BLaER1 treated with 17β-estradiol and CSF1 and Interleukin-3, amounts not matched to agents 10 nM and 100 nM (cell line): Measurements from ENCODE around the gene SEMA3D.

Source experiments
- H3K27ac ChIP-seq, 11 experiments: shearing (Covaris generic); formaldehyde crosslinking; 2 replicates each; pipeline ENCODE4 v1.8.1; 2022
- H3K27me3 ChIP-seq, 11 experiments: shearing (Covaris generic); formaldehyde crosslinking; 2 replicates each; pipeline ENCODE4 v1.8.1; 2022
- H3K36me3 ChIP-seq, 11 experiments: shearing (Covaris generic); formaldehyde crosslinking; 2 replicates each; pipeline ENCODE4 v1.8.1; 2022
- H3K4me1 ChIP-seq, 10 experiments: shearing (Covaris generic); formaldehyde crosslinking; 2 replicates each; pipeline ENCODE4 v1.8.1; 2022
- H3K4me2 ChIP-seq, 11 experiments: shearing (Covaris generic); formaldehyde crosslinking; 2 replicates each; pipeline ENCODE4 v1.8.1; 2022
- H3K4me3 ChIP-seq, 10 experiments: shearing (Covaris generic); formaldehyde crosslinking; 2 replicates each; pipeline ENCODE4 v1.8.1; 2022
- H3K9ac ChIP-seq, 11 experiments: shearing (Covaris generic); formaldehyde crosslinking; 2 replicates each; pipeline ENCODE4 v1.8.1; 2022
- H3K9me3 ChIP-seq, 11 experiments: shearing (Covaris generic); formaldehyde crosslinking; replicated peaks in 1 of 11; 2 replicates each; pipeline ENCODE4 v1.8.1; 2022
- H4K20me1 ChIP-seq, 11 experiments: shearing (Covaris generic); formaldehyde crosslinking; 2 replicates each; pipeline ENCODE4 v1.8.1; 2022
- Cebpa-rat ChIP-seq, 11 experiments: shearing (Covaris generic); IDR thresholded peaks; 2 replicates each; pipeline ENCODE4 v1.8.1; 2022

The SEMA3D gene

GRCh38 chr7:85191383-85191782 is 4.5 kb upstream of the SEMA3D start:
- no peak for TF ChIP-seq Cebpa-rat (IDR thresholded peaks at IDR 0.05)
- no peak overlapping the region for H3K4me3 ChIP-seq
- peaks cover 4 to 12% (median 9%) of the 10 kb centered on the region in 10 experiments; a peak in 15 of 20 replicates for H3K4me1 ChIP-seq

DNA sequence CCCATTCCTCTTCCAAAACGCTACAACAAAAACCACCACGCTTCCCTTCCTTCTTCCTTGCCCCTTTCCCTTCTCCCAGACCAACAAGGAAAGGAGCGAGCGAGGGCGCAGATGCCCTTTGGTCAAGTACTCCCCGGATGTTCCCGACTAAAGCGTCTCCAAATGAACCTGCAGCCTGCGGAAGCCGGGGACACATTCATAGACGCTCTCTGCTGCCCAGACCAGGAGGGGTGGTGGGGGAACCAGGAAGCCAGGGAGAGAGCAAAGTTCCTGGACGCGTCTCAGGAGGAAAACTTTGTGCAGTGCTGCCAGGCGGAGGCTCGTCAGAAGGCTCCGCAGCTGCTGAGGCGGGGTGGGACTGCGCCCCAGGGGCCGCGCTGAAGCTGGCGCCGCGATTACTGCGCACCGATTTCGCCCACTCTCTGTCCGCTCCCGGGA is 754 bp downstream of the SEMA3D start:
- Histone ChIP-seq H3K27me3 (peaks cover 21 to 40% (median 35%) of the 10 kb centered on the region in 11 experiments), H3K9me3 (peaks cover 0 to under 1% (median 0%) of the 10 kb centered on the region in 11 experiments; a peak in 1 of 22 replicates), H3K4me3 (peak overlapping the region; percentile 63 to 77 (median 68)), H3K36me3 (no peaks in the 10 kb centered on the region), H3K9ac (peak overlapping the region; percentile 44 to 76 (median 66)), H4K20me1 (peaks cover 0 to 10% (median 0%) of the 10 kb centered on the region in 11 experiments; a peak in 1 of 22 replicates), H3K4me1 (peaks cover 4 to 22% (median 17%) of the 10 kb centered on the region in 10 experiments; a peak in 17 of 20 replicates), H3K4me2 (peak overlapping the region; percentile 89 to 100 (median 99)), H3K27ac (peak overlapping the region in 5 of 11 experiments; percentile 36 to 49 (median 39); a peak in 5 of 22 replicates)
- TF ChIP-seq Cebpa-rat (IDR thresholded peaks at IDR 0.05), result no peak

More at GRCh38 chr7:85191383-85191782, 4.5 kb upstream of the SEMA3D start:
- H3K9ac ChIP-seq, result no peak overlapping the region
- H3K9me3 ChIP-seq, result no peaks in the 10 kb centered on the region
- peaks cover under 1 to 13% (median 11%) of the 10 kb centered on the region in 11 experiments; a peak in 16 of 22 replicates for H3K27me3 ChIP-seq
- peaks cover 0 to 10% (median 0%) of the 10 kb centered on the region in 11 experiments; a peak in 1 of 22 replicates for H4K20me1 ChIP-seq
- H3K4me2 ChIP-seq, result no peak overlapping the region
- H3K36me3 ChIP-seq, result no peaks in the 10 kb centered on the region
- H3K27ac ChIP-seq, result no peak overlapping the region

DNA sequence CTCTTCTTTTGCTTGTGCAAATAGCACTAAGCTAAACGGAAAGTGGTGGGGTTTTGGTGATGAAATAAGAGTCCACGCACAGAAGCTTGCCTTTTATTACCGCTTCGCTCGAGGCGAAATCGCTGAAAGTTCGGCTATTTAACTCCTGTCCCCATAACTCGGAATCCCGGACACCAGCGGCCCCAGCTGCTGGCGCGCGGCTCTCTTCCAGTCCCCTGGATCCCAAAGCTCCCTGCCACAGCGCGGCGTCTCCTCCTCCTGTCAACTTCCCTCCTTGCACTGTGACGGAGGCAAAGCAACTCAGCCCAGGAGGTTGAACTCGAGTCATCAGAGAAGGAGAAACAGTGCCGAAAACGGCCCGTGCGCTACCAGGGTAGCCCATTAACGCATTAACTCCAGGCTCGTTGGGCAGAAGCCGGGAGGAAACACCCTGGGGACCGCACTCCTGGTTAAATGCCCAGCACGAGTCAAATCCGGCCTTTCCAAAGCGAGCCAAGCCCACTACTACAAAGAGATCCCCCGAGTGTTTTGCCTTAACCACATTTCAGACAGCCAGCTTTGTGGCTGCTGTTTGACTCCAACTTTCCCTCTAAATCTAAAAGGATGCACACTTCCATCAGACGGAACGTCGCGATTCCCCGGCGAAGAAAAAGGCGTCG is 1.3 kb downstream of the SEMA3D start:
- H3K9me3 ChIP-seq, result peaks cover 0 to 6% (median 0%) of the 10 kb centered on the region in 11 experiments; a peak in 5 of 22 replicates
- H3K36me3 ChIP-seq, result no peaks in the 10 kb centered on the region
- H3K4me1 ChIP-seq, result peaks cover 4 to 22% (median 17%) of the 10 kb centered on the region in 10 experiments; a peak in 17 of 20 replicates
- H4K20me1 ChIP-seq, result peaks cover 0 to 10% (median 0%) of the 10 kb centered on the region in 11 experiments; a peak in 1 of 22 replicates
- no peak for TF ChIP-seq Cebpa-rat (IDR thresholded peaks at IDR 0.05)
- H3K27ac ChIP-seq, result no peak overlapping the region
- peak overlapping the region; percentile 44 to 76 (median 66); a peak in 11 of 22 replicates for H3K9ac ChIP-seq
- peak overlapping the region; percentile 63 to 77 (median 68) for H3K4me3 ChIP-seq
- peaks cover 21 to 40% (median 35%) of the 10 kb centered on the region in 11 experiments for H3K27me3 ChIP-seq
- H3K4me2 ChIP-seq, result peak overlapping the region; percentile 89 to 100 (median 99)

GRCh38 chr7:85184599-85185423 is 2.0 kb downstream of the SEMA3D start:
- peaks cover 4 to 14% (median 5%) of the 10 kb centered on the region in 11 experiments for H3K9me3 ChIP-seq
- peak overlapping the region in 3 of 10 experiments; percentile 69 to 77 (median 75); a peak in 4 of 20 replicates for H3K4me3 ChIP-seq
- H3K27ac ChIP-seq, result no peak overlapping the region
- peak overlapping the region in 10 of 11 experiments; percentile 89 to 100 (median 98); a peak in 17 of 22 replicates for H3K4me2 ChIP-seq
- H3K27me3 ChIP-seq, result peaks cover 21 to 40% (median 35%) of the 10 kb centered on the region in 11 experiments
- peaks cover 4 to 22% (median 17%) of the 10 kb centered on the region in 10 experiments; a peak in 17 of 20 replicates for H3K4me1 ChIP-seq
- no peak overlapping the region for H3K9ac ChIP-seq
- TF ChIP-seq Cebpa-rat (IDR thresholded peaks at IDR 0.05), result no peak
- peaks cover 0 to 10% (median 0%) of the 10 kb centered on the region in 11 experiments; a peak in 1 of 22 replicates for H4K20me1 ChIP-seq
- H3K36me3 ChIP-seq, result no peaks in the 10 kb centered on the region

- H3K27ac ChIP-seq, result no peak overlapping the region
- peaks cover 4 to 22% (median 17%) of the 10 kb centered on the region in 10 experiments; a peak in 17 of 20 replicates for H3K4me1 ChIP-seq
- no peak overlapping the region for H3K9ac ChIP-seq
- H4K20me1 ChIP-seq, result peaks cover 0 to 10% (median 0%) of the 10 kb centered on the region in 11 experiments; a peak in 1 of 22 replicates
- H3K9me3 ChIP-seq, result peaks cover 19 to 29% (median 20%) of the 10 kb centered on the region in 11 experiments
- TF ChIP-seq Cebpa-rat (IDR thresholded peaks at IDR 0.05), result no peak
- peaks cover 21 to 40% (median 35%) of the 10 kb centered on the region in 11 experiments for H3K27me3 ChIP-seq
- no peak overlapping the region for H3K4me2 ChIP-seq
- no peak overlapping the region for H3K4me3 ChIP-seq
- H3K36me3 ChIP-seq, result peaks cover 0 to 8% (median 0%) of the 10 kb centered on the region in 11 experiments; a peak in 3 of 22 replicates
These were observed 3.6 kb downstream of the SEMA3D start for GRCh38 chr7:85183296-85183695.

DNA sequence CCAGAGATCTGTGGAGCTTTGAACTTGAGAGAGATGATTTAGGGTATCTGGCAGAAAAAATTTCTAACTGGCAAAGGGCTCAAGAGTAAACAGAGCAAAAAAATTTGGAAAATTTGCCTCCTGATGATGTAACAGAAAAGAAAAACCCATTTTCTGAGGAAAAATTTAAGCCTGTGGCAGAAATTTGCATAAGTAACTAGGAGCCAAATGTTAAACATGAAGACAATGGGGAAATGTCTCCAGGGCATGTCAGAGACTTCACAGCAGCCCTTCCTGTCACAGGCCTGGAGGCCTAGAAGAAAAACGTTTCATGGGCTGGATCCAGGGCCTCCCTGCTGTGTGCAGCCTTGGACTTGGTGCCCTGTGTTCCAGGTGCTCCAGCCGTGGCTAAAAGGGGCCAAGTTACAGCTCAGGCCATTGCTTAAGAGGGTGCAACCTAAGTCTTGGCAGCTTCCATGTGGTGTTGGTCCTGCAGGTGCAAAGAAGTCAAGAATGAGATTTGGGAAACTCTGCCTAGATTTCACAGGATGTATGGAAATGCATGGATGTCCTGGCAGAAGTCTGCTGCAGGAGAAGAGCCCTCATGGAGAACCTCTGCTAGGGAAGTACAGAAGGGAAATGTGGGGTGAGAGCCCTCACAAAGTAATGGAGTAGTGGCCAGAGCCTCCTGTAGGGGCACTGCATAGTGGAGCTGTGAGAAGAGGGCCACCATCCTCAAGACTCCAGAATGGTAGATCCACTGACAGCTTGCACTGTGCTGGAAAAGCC is 8.1 kb downstream of the SEMA3D start:
- peaks cover 0 to 8% (median 0%) of the 10 kb centered on the region in 11 experiments; a peak in 5 of 22 replicates for H3K27me3 ChIP-seq
- H3K36me3 ChIP-seq, result peaks cover 0 to 8% (median 0%) of the 10 kb centered on the region in 11 experiments; a peak in 3 of 22 replicates
- no peak overlapping the region for H3K4me2 ChIP-seq
- no peaks in the 10 kb centered on the region for H4K20me1 ChIP-seq
- H3K4me3 ChIP-seq, result no peak overlapping the region
- peaks cover 26 to 40% (median 28%) of the 10 kb centered on the region in 11 experiments for H3K9me3 ChIP-seq
- H3K27ac ChIP-seq, result no peak overlapping the region
- no peaks in the 10 kb centered on the region for H3K4me1 ChIP-seq
- TF ChIP-seq Cebpa-rat (IDR thresholded peaks at IDR 0.05), result no peak
- no peak overlapping the region for H3K9ac ChIP-seq

DNA sequence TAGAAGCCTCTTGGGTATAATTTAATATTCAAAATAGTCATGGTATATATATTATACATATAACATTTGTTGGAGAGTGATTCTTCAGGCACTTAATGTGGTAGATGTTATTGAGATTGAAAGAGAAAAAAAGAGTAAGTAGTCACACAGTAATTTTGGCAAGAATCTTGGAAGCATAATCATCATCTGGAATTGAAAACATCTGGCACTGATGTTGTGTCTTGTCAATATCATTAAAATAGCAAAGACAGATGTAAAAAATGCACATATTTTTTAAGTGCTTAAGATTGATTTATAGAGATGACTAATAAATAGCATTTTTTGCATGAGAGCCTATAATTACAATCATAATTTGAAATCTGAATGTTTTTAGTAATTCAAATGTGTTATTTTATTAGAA is 9.5 kb downstream of the SEMA3D start:
- Histone ChIP-seq H3K36me3 (peaks cover 0 to 8% (median 0%) of the 10 kb centered on the region in 11 experiments; a peak in 3 of 22 replicates), H3K4me2 (no peak overlapping the region), H3K4me1 (peaks cover 0 to 6% (median 0%) of the 10 kb centered on the region in 10 experiments; a peak in 3 of 20 replicates), H3K27me3 (no peaks in the 10 kb centered on the region), H3K27ac (no peak overlapping the region), H3K4me3 (no peak overlapping the region), H3K9me3 (peaks cover 26 to 40% (median 28%) of the 10 kb centered on the region in 11 experiments), H4K20me1 (no peaks in the 10 kb centered on the region), H3K9ac (no peak overlapping the region)
- TF ChIP-seq Cebpa-rat (IDR thresholded peaks at IDR 0.05), result no peak

GRCh38 chr7:85176197-85176596 is 10.7 kb downstream of the SEMA3D start:
- Histone ChIP-seq H3K4me2 (no peak overlapping the region), H3K9me3 (peaks cover 26 to 40% (median 28%) of the 10 kb centered on the region in 11 experiments), H3K27ac (no peak overlapping the region), H3K4me3 (no peak overlapping the region), H3K4me1 (peaks cover 0 to 8% (median 0%) of the 10 kb centered on the region in 10 experiments; a peak in 3 of 20 replicates), H3K27me3 (no peaks in the 10 kb centered on the region), H3K36me3 (peaks cover 0 to 8% (median 0%) of the 10 kb centered on the region in 11 experiments; a peak in 3 of 22 replicates), H4K20me1 (no peaks in the 10 kb centered on the region), H3K9ac (no peak overlapping the region)
- no peak for TF ChIP-seq Cebpa-rat (IDR thresholded peaks at IDR 0.05)
